ENCODE results near the gene HSFX4.

GRCh38 chrX:149948016-149948415 is 18.6 kb downstream of the HSFX4 start:
- TF ChIP-seq CTCF (conservative IDR thresholded peaks at IDR 0.05 in 1 of 2, IDR thresholded peaks at IDR 0.05 in 1 of 2; ENCODE audit: extremely low read depth in 1 of 2, insufficient read depth in 1 of 2, low read depth in 1 of 2, low read length in 2 of 2), result no peak
- TF ChIP-seq EZH2 (IDR thresholded peaks at IDR 0.05; ENCODE audit: borderline replicate concordance, low read length), result no peak

Measured in mammary epithelial cell (primary cell).